Measurements from ENCODE around the gene MYOCOS. TPM values are rescaled to one million over a fixed set of nuclear protein-coding genes. Genes with fewer than 3 reads are reported as not detected.
"Not testable (repeated sequence)": the region's sequence is repeated elsewhere in the genome, so short reads cannot be mapped to it uniquely, and the experiment has no call there.

MYOCOS gene
- total RNA-seq, 1 donor from 2014 or later: not detected

DNA sequence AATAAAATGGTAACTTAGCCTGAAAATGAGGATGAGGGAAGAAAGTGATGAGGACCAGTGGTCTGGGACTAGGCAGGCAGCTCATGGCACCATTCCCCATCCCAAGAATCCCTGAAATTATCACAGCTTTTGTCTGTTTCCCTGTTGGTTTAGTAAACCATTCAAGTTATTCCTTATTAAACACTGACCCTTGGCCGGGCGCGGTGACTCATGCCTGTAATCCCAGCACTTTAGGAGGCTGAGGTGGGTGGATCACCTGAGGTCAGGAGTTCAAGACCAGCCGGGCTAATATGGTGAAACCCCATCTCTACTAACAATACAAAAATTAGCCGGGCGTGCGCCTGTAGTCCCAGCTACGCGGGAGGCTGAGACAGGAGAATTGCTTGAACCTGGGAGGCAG is 34.2 kb downstream of the MYOCOS start:
- DNase-seq (ENCODE audit: low spot score): not testable (repeated sequence)

GRCh38 chr1:171661076-171661650 is 39.1 kb downstream of the MYOCOS start:
- no peak for DNase-seq (ENCODE audit: low spot score)

DNA sequence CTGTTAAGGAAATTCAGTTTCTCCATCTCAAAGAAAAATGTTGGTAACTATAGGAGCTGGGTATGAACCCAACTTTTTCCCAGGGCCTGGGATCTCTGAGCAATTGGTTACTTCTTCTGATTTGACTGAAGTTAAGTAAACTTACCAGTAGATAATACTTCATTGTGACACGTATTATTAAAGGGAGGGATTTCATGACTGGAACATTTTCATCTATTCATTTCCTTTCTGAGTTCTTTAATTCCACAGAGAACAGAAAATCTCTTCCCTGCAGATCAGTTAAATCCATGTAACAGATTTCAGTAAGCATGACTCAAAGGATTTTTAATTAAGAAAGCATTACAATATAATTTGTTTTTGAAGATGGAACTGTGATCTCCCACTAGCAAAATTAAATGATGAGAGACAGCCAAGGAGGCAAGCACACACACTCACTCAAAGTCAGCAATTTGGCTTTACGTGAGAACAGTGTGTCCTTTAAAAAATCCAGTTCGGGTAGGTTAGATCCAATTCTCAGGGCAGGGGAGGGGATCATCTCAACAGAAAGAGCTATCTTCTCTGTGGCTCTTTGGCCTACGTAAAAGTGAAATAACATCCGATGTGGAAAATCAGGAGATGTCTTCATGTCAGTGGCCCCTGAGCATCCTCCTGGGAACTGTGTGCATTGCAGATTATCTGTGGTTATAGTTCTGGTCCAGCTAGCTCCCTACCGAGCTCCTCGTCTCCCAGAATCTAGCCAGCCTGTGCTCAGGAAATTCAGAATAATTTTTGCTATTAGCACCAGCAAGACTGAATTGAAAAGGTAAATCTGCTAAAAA is 41.2 kb downstream of the MYOCOS start:
- no peak for DNase-seq (ENCODE audit: low spot score)

GRCh38 chr1:171663854-171664575 is 42.0 kb downstream of the MYOCOS start:
- DNase-seq (ENCODE audit: low spot score): no peak

DNA sequence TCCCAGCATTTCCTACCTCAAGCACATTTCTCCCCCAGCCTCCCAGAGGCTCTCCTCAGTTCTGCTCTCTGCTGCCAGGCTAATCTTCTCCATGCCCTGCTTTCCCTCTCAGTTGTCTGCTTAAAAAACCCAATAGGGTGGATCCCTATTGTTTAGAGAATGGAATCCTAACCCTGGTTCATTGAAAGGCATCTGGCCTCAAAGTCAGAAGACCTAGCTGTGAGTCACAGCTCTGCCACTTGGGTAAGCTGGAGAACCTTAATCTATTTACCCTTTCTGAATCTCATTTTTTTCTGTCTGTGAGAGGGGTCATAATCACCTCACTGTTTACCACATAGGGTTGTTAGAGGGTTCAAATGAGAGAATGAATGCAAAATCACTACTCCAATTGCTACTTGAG is 42.9 kb downstream of the MYOCOS start:
- DNase-seq (ENCODE audit: low spot score): no peak

DNA sequence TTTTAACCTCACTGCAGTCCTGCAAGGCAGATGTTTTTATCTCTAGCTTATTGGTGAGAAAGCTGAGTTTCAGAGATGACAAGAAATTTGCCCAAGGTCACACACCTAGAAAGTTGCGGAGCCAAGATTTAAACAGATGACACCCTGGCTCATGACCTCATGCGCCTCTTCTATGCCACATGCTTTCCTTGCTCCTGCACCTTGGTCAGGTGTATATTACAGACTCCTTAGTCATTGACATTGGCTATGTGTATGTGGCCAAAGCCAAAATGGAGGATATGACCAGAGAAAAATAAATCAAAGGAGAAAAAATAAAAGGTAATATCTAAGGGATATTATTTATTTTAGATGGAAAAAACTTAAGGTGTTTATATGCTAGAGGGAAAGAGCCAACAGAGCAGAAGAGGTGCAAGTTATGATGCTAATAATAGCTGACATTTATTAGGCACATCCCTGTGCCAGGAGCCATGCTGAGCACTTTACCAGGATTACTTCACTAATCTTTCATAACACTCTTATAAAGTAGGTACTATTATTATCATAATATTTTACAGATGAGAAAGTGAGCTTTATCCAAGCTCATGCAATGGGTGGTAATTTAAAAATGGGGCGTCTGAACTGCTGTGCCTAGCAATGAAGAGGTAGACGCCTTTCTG is 44.2 kb downstream of the MYOCOS start:
- no peak for DNase-seq (ENCODE audit: low spot score)

DNA sequence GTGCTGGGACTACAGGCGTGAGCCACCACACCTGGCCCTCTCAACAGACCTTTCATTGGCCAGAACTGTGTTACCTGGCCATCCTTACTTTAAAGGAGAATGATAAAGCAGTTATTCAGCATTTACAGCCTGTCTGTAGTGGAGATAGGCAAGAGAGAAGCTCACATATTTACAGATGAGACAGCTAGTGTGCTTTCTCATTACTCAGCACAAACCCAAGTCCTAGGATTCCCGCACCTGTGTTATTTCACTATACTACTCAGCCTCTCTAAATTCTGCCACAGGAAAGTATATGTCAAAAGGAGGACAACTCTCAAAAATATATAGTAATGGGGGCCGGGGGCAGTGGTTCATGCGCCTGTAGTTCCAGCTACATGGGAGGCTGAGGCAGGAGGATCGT is 46.3 kb downstream of the MYOCOS start:
- no peak for DNase-seq (ENCODE audit: low spot score)

DNA sequence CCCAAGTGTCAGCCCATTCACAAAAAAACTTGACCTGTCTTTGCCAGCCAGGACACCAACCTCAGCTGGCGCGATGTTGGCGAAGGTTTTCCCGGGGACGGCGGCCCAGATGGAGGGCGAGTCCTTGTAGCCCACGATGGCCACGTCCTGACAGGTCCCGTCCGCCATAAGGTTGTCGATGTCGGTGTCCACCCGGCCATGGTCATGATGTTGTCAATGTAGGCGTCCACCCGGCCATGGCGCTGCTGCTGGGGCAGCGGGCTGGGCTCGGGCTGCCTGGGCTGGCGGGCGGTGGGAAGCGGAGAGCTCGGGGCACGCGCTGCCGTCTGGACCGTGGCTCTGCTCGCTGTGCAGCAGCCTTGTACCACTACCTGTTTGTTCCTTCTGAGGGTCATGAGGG is 48.7 kb downstream of the MYOCOS start:
- DNase-seq (ENCODE audit: low spot score): no peak

GRCh38 chr1:171674431-171675405 is 52.7 kb downstream of the MYOCOS start:
- no peak for DNase-seq (ENCODE audit: low spot score)

Other genes starting within 250 kb of the MYOCOS start
- gene PRRC2C, start 136.7 kb upstream of the MYOCOS start, total RNA-seq: 139 TPM
- 6.3 TPM for gene MYOC, start 30.4 kb downstream of the MYOCOS start, total RNA-seq
- 15.8 TPM for gene VAMP4, start 119.8 kb downstream of the MYOCOS start, total RNA-seq
- gene METTL13, start 159.4 kb downstream of the MYOCOS start, total RNA-seq: 22.1 TPM
- 5.1 TPM for gene DNM3, start 219.3 kb downstream of the MYOCOS start, total RNA-seq